Measurements from ENCODE around the gene TMEM236.
"Not testable (repeated sequence)": the region's sequence is repeated elsewhere in the genome, so short reads cannot be mapped to it uniquely, and the experiment has no call there.

TMEM236 gene

DNA sequence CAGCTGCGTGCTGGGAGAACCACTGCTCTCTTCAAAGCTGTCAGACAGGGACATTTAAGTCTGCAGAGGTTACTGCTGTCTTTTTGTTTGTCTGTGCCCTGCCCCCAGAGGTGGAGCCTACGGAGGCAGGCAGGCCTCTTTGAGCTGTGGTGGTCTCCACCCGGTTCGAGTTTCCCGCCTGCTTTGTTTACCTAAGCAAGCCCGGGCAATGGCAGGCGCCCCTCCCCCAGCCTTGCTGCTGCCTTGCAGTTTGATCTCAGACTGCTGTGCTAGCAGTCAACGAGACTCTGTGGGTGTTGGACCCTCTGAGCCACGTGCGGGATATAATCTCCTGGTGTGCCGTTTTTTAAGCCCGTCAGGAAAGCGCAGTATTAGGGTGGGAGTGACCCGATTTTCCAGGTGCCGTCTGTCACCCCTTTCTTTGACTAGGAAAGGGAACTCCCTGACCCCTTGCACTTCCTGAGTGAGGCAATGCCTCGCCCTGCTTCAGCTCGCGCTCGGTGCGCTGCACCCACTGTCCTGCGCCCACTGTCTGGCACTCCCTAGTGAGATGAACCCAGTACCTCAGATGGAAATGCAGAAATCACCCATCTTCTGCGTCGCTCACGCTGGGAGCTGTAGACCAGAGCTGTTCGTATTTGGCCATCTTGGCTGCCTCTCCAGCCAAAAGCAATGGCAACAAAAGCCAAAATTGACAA is 29.5 kb upstream of the TMEM236 start:
- not testable (repeated sequence) for H3K27ac ChIP-seq (ENCODE audit: low read depth, low read length); H3K27me3 ChIP-seq (ENCODE audit: control insufficient read depth in 5 of 5, insufficient read depth in 4 of 5, low read length in 5 of 5); H3K9ac ChIP-seq (ENCODE audit: low read length in 5 of 5); H3K4me1 ChIP-seq (ENCODE audit: control insufficient read depth in 5 of 5, insufficient read depth in 5 of 5, low read length in 5 of 5); H3K36me3 ChIP-seq (ENCODE audit: control insufficient read depth in 5 of 5, insufficient read depth in 5 of 5, low read length in 5 of 5); H3K4me3 ChIP-seq (ENCODE audit: low read depth in 1 of 5, low read length in 5 of 5); H3K9me3 ChIP-seq (ENCODE audit: control insufficient read depth in 5 of 5, low read length in 5 of 5)

GRCh38 chr10:17725703-17726102 is 26.3 kb upstream of the TMEM236 start:
- H3K27ac ChIP-seq (ENCODE audit: low read depth, low read length): no peak overlapping the region
- no peaks in the 10 kb centered on the region for H3K4me1 ChIP-seq (ENCODE audit: control insufficient read depth in 5 of 5, insufficient read depth in 5 of 5, low read length in 5 of 5)
- H3K27me3 ChIP-seq (ENCODE audit: control insufficient read depth in 5 of 5, insufficient read depth in 4 of 5, low read length in 5 of 5): no peaks in the 10 kb centered on the region
- H3K4me3 ChIP-seq (ENCODE audit: low read depth in 1 of 5, low read length in 5 of 5): no peak overlapping the region
- no peak overlapping the region for H3K9ac ChIP-seq (ENCODE audit: low read length in 5 of 5)
- H3K36me3 ChIP-seq (ENCODE audit: control insufficient read depth in 5 of 5, insufficient read depth in 5 of 5, low read length in 5 of 5): peaks cover 0 to 3% (median 0%) of the 10 kb centered on the region in 5 donors
- peaks cover 0 to 4% (median 0%) of the 10 kb centered on the region in 5 donors for H3K9me3 ChIP-seq (ENCODE audit: control insufficient read depth in 5 of 5, low read length in 5 of 5)

DNA sequence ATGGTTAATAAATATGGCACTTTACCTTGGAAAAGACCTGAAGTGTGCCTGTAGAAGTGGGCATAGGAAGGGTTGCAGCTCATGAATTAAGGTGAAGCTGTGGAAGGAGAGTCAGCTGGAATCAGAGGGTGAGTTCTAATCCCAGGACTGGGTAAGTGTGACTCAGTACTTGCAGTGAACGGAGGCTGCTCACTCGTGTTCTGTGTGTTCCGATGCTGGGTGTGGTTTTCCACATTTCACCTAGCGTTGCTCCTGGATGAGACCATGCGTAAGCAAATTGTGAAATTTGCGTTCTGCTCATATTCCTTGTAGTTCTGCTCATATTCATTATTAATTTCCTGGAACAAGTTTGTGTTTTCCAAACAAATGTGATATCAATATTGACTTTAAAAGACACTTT is 22.4 kb upstream of the TMEM236 start:
- Histone ChIP-seq H3K27ac (ENCODE audit: low read depth, low read length) (no peak overlapping the region), H3K4me1 (ENCODE audit: control insufficient read depth in 5 of 5, insufficient read depth in 5 of 5, low read length in 5 of 5) (no peaks in the 10 kb centered on the region), H3K9me3 (ENCODE audit: control insufficient read depth in 5 of 5, low read length in 5 of 5) (no peaks in the 10 kb centered on the region), H3K4me3 (ENCODE audit: low read depth in 1 of 5, low read length in 5 of 5) (no peak overlapping the region), H3K36me3 (ENCODE audit: control insufficient read depth in 5 of 5, insufficient read depth in 5 of 5, low read length in 5 of 5) (no peaks in the 10 kb centered on the region), H3K9ac (ENCODE audit: low read length in 5 of 5) (no peak overlapping the region), H3K27me3 (ENCODE audit: control insufficient read depth in 5 of 5, insufficient read depth in 4 of 5, low read length in 5 of 5) (no peaks in the 10 kb centered on the region)

- Histone ChIP-seq H3K27me3 (ENCODE audit: control insufficient read depth in 5 of 5, insufficient read depth in 4 of 5, low read length in 5 of 5) (no peaks in the 10 kb centered on the region), H3K9ac (ENCODE audit: low read length in 5 of 5) (no peak overlapping the region), H3K4me3 (ENCODE audit: low read depth in 1 of 5, low read length in 5 of 5) (no peak overlapping the region), H3K36me3 (ENCODE audit: control insufficient read depth in 5 of 5, insufficient read depth in 5 of 5, low read length in 5 of 5) (no peaks in the 10 kb centered on the region), H3K9me3 (ENCODE audit: control insufficient read depth in 5 of 5, low read length in 5 of 5) (no peaks in the 10 kb centered on the region), H3K4me1 (ENCODE audit: control insufficient read depth in 5 of 5, insufficient read depth in 5 of 5, low read length in 5 of 5) (peaks cover 0 to 4% (median 0%) of the 10 kb centered on the region in 5 donors), H3K27ac (ENCODE audit: low read depth, low read length) (no peak overlapping the region)
Measured at GRCh38 chr10:17730667-17731066, 21.3 kb upstream of the TMEM236 start.

DNA sequence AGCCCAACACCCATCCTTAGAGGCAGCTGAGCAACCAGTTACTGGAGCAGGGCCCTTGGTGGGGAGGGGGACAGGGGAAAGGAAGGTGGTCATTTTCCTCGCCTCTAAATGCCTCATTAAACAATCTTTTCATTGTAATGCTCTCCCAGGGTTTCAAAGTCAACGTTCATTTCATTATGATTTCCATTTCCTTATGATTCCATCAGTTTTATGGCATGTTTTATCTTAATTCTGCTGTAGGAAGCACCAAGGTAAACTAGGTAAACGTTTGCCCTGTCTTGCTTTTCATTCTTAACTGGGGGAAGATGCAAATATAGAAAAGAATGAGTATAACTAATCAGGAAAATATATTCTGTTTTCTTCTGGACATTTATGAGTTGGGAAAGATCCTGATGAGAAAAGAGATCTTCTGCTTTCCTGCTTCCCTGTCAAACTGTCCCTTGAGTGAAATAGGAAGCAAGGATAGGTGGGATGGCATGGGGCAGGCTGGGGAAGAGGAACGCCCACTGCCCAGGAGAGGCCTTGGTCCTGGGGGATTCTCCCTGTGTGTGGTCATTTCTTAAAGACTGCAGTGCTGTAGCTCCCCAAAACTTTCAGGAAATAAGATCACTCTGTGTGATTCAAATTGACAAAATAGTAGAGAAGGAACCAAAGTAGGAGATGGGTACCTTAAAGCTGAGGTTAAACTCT is 20.5 kb upstream of the TMEM236 start:
- Histone ChIP-seq H3K36me3 (ENCODE audit: control insufficient read depth in 5 of 5, insufficient read depth in 5 of 5, low read length in 5 of 5) (no peaks in the 10 kb centered on the region), H3K27ac (ENCODE audit: low read depth, low read length) (no peak overlapping the region), H3K27me3 (ENCODE audit: control insufficient read depth in 5 of 5, insufficient read depth in 4 of 5, low read length in 5 of 5) (no peaks in the 10 kb centered on the region), H3K4me3 (ENCODE audit: low read depth in 1 of 5, low read length in 5 of 5) (no peak overlapping the region), H3K9me3 (ENCODE audit: control insufficient read depth in 5 of 5, low read length in 5 of 5) (no peaks in the 10 kb centered on the region), H3K9ac (ENCODE audit: low read length in 5 of 5) (no peak overlapping the region), H3K4me1 (ENCODE audit: control insufficient read depth in 5 of 5, insufficient read depth in 5 of 5, low read length in 5 of 5) (peaks cover 0 to 4% (median 0%) of the 10 kb centered on the region in 5 donors)

GRCh38 chr10:17733620-17734019 is 18.4 kb upstream of the TMEM236 start:
- no peak overlapping the region for H3K27ac ChIP-seq (ENCODE audit: low read depth, low read length)
- no peaks in the 10 kb centered on the region for H3K9me3 ChIP-seq (ENCODE audit: control insufficient read depth in 5 of 5, low read length in 5 of 5)
- no peaks in the 10 kb centered on the region for H3K27me3 ChIP-seq (ENCODE audit: control insufficient read depth in 5 of 5, insufficient read depth in 4 of 5, low read length in 5 of 5)
- H3K4me1 ChIP-seq (ENCODE audit: control insufficient read depth in 5 of 5, insufficient read depth in 5 of 5, low read length in 5 of 5): peaks cover 0 to 8% (median 7%) of the 10 kb centered on the region in 5 donors
- H3K36me3 ChIP-seq (ENCODE audit: control insufficient read depth in 5 of 5, insufficient read depth in 5 of 5, low read length in 5 of 5): no peaks in the 10 kb centered on the region
- no peak overlapping the region for H3K4me3 ChIP-seq (ENCODE audit: low read depth in 1 of 5, low read length in 5 of 5)
- H3K9ac ChIP-seq (ENCODE audit: low read length in 5 of 5): no peak overlapping the region

DNA sequence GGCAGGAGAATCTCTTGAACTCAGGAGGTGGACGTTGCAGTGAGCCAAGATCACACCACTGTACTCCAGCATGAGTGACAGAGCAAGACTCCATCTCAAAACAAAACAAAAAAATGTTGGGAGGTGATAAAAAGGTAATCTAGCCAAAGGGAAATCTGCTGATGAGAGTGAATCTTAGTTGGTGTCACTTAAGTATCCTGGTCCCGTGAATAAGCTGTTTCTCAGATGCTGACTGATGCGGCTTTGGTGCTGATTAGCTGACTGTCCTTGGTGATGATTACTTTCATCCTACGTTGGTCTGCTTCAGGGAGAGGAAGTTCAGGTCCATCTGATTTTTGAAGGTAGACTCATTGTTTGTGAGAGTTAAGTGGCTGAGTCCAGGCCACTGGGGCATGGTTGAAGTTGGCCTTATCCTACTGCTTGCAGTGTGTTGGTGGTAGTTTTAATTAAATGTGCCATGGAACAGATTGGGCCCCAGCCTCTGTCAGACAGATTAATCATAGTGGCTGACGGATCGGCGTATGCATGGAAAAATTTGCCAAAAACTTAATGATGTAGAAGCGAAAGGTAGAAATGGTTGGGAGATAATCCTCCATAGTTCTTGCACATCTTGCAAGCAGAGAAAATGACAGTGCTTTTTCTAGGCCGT is 17.4 kb upstream of the TMEM236 start:
- Histone ChIP-seq H3K36me3 (ENCODE audit: control insufficient read depth in 5 of 5, insufficient read depth in 5 of 5, low read length in 5 of 5) (no peaks in the 10 kb centered on the region), H3K9me3 (ENCODE audit: control insufficient read depth in 5 of 5, low read length in 5 of 5) (no peaks in the 10 kb centered on the region), H3K4me3 (ENCODE audit: low read depth in 1 of 5, low read length in 5 of 5) (no peak overlapping the region), H3K27ac (ENCODE audit: low read depth, low read length) (no peak overlapping the region), H3K9ac (ENCODE audit: low read length in 5 of 5) (no peak overlapping the region), H3K27me3 (ENCODE audit: control insufficient read depth in 5 of 5, insufficient read depth in 4 of 5, low read length in 5 of 5) (no peaks in the 10 kb centered on the region), H3K4me1 (ENCODE audit: control insufficient read depth in 5 of 5, insufficient read depth in 5 of 5, low read length in 5 of 5) (peaks cover 0 to 8% (median 7%) of the 10 kb centered on the region in 5 donors)

GRCh38 chr10:17735166-17735941 is 16.6 kb upstream of the TMEM236 start:
- H3K9ac ChIP-seq (ENCODE audit: low read length in 5 of 5): no peak overlapping the region
- H3K27ac ChIP-seq (ENCODE audit: low read depth, low read length): no peak overlapping the region

DNA sequence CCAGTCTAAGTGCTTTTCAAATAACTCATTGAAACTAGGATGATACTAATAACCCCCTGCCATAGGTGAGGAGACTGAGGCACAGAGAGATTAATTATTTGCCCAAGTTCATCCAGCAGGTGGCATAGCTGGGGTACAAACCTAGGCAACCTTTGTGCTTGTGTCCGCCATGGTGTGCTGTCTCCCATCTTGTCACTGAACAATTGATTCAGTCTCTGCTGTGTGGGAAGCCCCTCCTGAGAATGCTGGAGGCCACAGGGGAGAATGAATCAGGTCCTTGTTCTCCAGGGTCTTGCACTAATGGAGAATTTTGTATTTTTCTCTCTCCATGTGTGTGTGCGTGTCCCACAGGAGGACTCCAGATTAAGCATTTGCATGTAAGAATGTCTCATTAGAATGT is 15.8 kb upstream of the TMEM236 start:
- H3K27ac ChIP-seq (ENCODE audit: low read depth, low read length): no peak overlapping the region

More at GRCh38 chr10:17735166-17735941, 16.6 kb upstream of the TMEM236 start:
- Histone ChIP-seq H3K27me3 (ENCODE audit: control insufficient read depth in 5 of 5, insufficient read depth in 4 of 5, low read length in 5 of 5) (no peaks in the 10 kb centered on the region), H3K4me3 (ENCODE audit: low read depth in 1 of 5, low read length in 5 of 5) (no peak overlapping the region), H3K36me3 (ENCODE audit: control insufficient read depth in 5 of 5, insufficient read depth in 5 of 5, low read length in 5 of 5) (no peaks in the 10 kb centered on the region), H3K9me3 (ENCODE audit: control insufficient read depth in 5 of 5, low read length in 5 of 5) (no peaks in the 10 kb centered on the region), H3K4me1 (ENCODE audit: control insufficient read depth in 5 of 5, insufficient read depth in 5 of 5, low read length in 5 of 5) (peaks cover 0 to 8% (median 7%) of the 10 kb centered on the region in 5 donors)

More for the DNA sequence above, 15.8 kb upstream of the TMEM236 start:
- Histone ChIP-seq H3K9ac (ENCODE audit: low read length in 5 of 5) (no peak overlapping the region), H3K4me3 (ENCODE audit: low read depth in 1 of 5, low read length in 5 of 5) (no peak overlapping the region), H3K9me3 (ENCODE audit: control insufficient read depth in 5 of 5, low read length in 5 of 5) (no peaks in the 10 kb centered on the region), H3K27me3 (ENCODE audit: control insufficient read depth in 5 of 5, insufficient read depth in 4 of 5, low read length in 5 of 5) (no peaks in the 10 kb centered on the region), H3K36me3 (ENCODE audit: control insufficient read depth in 5 of 5, insufficient read depth in 5 of 5, low read length in 5 of 5) (no peaks in the 10 kb centered on the region), H3K4me1 (ENCODE audit: control insufficient read depth in 5 of 5, insufficient read depth in 5 of 5, low read length in 5 of 5) (peaks cover 0 to 8% (median 7%) of the 10 kb centered on the region in 5 donors)

Data from subcutaneous abdominal adipose tissue (tissue), 5 donors.